GM13977 (cell line): ENCODE measurements around the gene DSC2.

Experiments used
- DNase-seq: peaks from one replicate; pipeline ENCODE4 v3.0.0; 2012; ENCODE audit warnings: low spot score
- CTCF ChIP-seq: IDR thresholded peaks from 2 replicates; pipeline ENCODE4 v1.5.1; 2012; ENCODE audit warnings: mild to moderate bottlenecking, control low read depth; ENCODE audit not compliant: insufficient read depth; ENCODE audit errors: extremely low read depth, missing control alignments
- in situ Hi-C: fragments of 300-500 bp; cut with MboI; formaldehyde crosslinking; loops from one replicate; pipeline ENCODE4 v1.12.0; 2022; ENCODE audit warnings: low sequenced_read_pairs, low pct_unique_long_range_greater_than_20kb, mixed read lengths, inconsistent platforms; ENCODE audit not compliant: unreplicated experiment

DSC2 gene

GRCh38 chr18:31102025-31102684 is at the start of gene DSC2:
Gene DSC2 (minus strand): TSS chr18:31102421. CDS start chr18:31101971, 450 bp downstream.
- TF ChIP-seq CTCF, result no peak
- DNase-seq, result peak; percentile 36
- in situ Hi-C loops, result no loop called here

- in situ Hi-C loops, result no loop called here
- TF ChIP-seq CTCF, result no peak
- no peak for DNase-seq
Measured at GRCh38 chr18:31149351-31149750, 47.1 kb upstream of the DSC2 start.

GRCh38 chr18:31148600-31148999 is 46.4 kb upstream of the DSC2 start:
- no peak for TF ChIP-seq CTCF
- in situ Hi-C loops, result no loop called here
- DNase-seq, result no peak

- in situ Hi-C loops, result no loop called here
- TF ChIP-seq CTCF, result no peak
- no peak for DNase-seq
Measured at GRCh38 chr18:31146809-31147208, 44.6 kb upstream of the DSC2 start.

GRCh38 chr18:31143025-31143424 is 40.8 kb upstream of the DSC2 start:
- TF ChIP-seq CTCF, result no peak
- in situ Hi-C loops, result no loop called here
- no peak for DNase-seq

- in situ Hi-C loops, result no loop called here
- no peak for DNase-seq
- TF ChIP-seq CTCF, result no peak
Measured at GRCh38 chr18:31138709-31139108, 36.5 kb upstream of the DSC2 start.

GRCh38 chr18:31134988-31135529 is 32.8 kb upstream of the DSC2 start:
- in situ Hi-C loops, result no loop called here
- TF ChIP-seq CTCF, result no peak
- DNase-seq, result no peak
